GM12801 (cell line): Measurements from ENCODE around the gene GPR27.

ENCODE experiments used
- TF ChIP-seq, protein P1 (sequence below): IDR thresholded peaks from one replicate; pipeline ENCODE4 v1.5.1; 2011; ENCODE audit warnings: control low read depth; ENCODE audit not compliant: insufficient read length; ENCODE audit errors: extremely low read depth

GPR27 gene

GRCh38 chr3:71753701-71754609 lies at the start of gene GPR27:
Gene GPR27, plus strand, starts transcription at chr3:71753855. Its CDS starts 195 bp downstream, at chr3:71754050.
- TF ChIP-seq, protein P1, sequence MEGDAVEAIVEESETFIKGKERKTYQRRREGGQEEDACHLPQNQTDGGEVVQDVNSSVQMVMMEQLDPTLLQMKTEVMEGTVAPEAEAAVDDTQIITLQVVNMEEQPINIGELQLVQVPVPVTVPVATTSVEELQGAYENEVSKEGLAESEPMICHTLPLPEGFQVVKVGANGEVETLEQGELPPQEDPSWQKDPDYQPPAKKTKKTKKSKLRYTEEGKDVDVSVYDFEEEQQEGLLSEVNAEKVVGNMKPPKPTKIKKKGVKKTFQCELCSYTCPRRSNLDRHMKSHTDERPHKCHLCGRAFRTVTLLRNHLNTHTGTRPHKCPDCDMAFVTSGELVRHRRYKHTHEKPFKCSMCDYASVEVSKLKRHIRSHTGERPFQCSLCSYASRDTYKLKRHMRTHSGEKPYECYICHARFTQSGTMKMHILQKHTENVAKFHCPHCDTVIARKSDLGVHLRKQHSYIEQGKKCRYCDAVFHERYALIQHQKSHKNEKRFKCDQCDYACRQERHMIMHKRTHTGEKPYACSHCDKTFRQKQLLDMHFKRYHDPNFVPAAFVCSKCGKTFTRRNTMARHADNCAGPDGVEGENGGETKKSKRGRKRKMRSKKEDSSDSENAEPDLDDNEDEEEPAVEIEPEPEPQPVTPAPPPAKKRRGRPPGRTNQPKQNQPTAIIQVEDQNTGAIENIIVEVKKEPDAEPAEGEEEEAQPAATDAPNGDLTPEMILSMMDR = no peak

GRCh38 chr3:71704915-71705314 lies 48.7 kb upstream of the GPR27 start:
- TF ChIP-seq, protein P1 = no peak

- TF ChIP-seq, protein P1 = no peak
Measured at GRCh38 chr3:71705681-71706080, 48.0 kb upstream of the GPR27 start.

DNA sequence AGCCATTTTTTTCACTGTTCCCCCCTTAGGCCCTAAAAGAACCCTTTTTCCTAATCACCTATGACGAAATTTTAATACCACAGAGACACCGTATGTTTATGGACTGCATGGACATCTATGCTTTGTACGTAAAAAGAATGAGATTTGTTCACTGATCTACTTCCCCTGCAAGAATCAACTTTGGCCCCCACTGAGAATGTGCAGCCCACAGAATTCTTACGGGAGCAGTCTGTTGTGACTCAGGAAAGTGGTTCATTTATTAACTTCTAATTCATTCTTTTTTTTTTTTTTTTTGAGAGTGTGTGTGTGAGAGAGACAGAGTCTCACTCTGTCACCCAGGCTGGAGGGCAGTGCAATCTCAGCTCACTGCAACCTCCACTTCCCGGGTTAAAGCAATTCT lies 46.1 kb upstream of the GPR27 start:
- TF ChIP-seq, protein P1 = no peak

GRCh38 chr3:71708476-71709105 lies 45.1 kb upstream of the GPR27 start:
- TF ChIP-seq, protein P1 = no peak

DNA sequence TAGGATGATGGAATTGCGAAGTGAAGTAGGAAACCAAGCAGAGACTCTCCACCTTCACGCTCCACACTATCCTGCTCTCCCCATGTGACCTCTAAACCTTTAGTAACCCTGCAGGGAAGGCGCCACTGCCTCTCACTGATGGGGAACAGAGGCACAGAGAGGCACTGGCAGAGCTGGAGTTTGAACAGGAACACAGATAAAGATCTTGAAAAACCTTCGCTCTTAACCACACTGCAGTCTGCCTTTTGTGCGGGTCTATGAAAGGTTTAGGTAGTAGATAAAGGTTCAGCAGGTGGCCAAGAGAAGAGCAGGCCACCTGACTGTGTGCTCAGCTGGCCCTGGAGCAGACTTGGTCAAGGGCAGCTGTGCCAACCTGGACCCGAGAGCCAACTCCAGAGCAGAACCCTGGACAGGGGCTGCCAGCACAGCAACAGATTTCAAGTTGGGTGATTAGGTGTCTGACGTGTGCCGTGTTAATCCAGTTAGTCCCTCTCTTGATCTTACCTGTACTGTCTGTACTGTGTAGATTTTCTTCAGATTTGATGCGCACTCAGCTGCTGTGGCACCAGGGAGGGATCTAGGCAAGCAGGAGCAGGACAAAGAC lies 43.6 kb upstream of the GPR27 start:
- TF ChIP-seq, protein P1 = no peak

DNA sequence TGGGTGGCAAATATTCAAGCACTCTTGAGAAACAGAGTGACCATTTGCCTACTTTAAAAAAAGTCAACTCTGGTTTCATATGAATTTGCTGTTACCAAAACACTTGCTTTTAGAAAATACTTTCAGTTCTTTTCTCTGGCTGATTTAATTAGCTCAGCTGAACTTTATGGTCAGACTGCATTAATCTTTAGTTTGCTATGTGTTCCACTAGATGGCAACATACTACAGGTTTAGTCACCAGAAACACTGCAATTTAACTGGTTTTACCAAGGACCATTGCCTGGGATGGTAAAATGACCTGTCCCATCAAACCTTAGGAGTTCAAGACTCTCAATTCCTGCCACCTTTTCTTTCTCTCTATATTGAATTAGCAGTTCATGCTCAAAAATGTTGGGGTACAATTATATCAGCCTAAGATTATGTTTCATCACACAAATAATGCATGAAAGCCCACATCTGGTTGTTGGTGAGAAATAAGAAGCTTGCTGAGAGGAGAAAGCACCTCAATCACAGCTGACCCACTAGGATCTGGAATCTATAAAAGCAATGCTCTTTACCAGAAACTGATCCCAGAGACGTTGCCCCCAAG lies 42.7 kb upstream of the GPR27 start:
- TF ChIP-seq, protein P1 = no peak
